HG02973 (cell line): ENCODE data around the gene RPUSD4.
"Not testable (repeated sequence)": the region's sequence is repeated elsewhere in the genome, so short reads cannot be mapped to it uniquely, and the experiment has no call there.

Experiments
- ATAC-seq: cut with Tn5 transposase; IDR thresholded peaks from one replicate; pipeline ENCODE4 v1.9.1; 2021; ENCODE audit warnings: moderate library complexity; ENCODE audit not compliant: unreplicated experiment

RPUSD4 gene

GRCh38 chr11:126211236-126212088 lies at the start of gene RPUSD4, which contains the start of gene FAM118B:
TSS of gene RPUSD4 (minus strand) at chr11:126211650. CDS start at chr11:126211638, 12 bp downstream.
TSS of gene FAM118B (plus strand) at chr11:126211782. CDS start at chr11:126235002, 23,220 bp downstream.
- peak; percentile 94 for ATAC-seq

GRCh38 chr11:126257764-126258163 lies 46.3 kb upstream of the RPUSD4 start:
- ATAC-seq: no peak

GRCh38 chr11:126257144-126257543 lies 45.7 kb upstream of the RPUSD4 start:
- no peak for ATAC-seq

GRCh38 chr11:126256216-126256615 lies 44.8 kb upstream of the RPUSD4 start:
- no peak for ATAC-seq

GRCh38 chr11:126255507-126255906 lies 44.1 kb upstream of the RPUSD4 start:
- ATAC-seq: not testable (repeated sequence)

- no peak for ATAC-seq
Observed at GRCh38 chr11:126254819-126255218, 43.4 kb upstream of the RPUSD4 start.

GRCh38 chr11:126253265-126253664 lies 41.8 kb upstream of the RPUSD4 start:
- ATAC-seq: no peak

GRCh38 chr11:126246636-126247035 lies 35.2 kb upstream of the RPUSD4 start:
- no peak for ATAC-seq

GRCh38 chr11:126233391-126233790 lies 21.9 kb upstream of the RPUSD4 start:
- ATAC-seq: no peak

- ATAC-seq: no peak
Observed at GRCh38 chr11:126232683-126233082, 21.2 kb upstream of the RPUSD4 start.

- no peak for ATAC-seq
Observed at GRCh38 chr11:126231725-126232459, 20.4 kb upstream of the RPUSD4 start.

GRCh38 chr11:126229858-126230540 lies 18.5 kb upstream of the RPUSD4 start:
- no peak for ATAC-seq

GRCh38 chr11:126226334-126227084 lies 15.1 kb upstream of the RPUSD4 start:
- no peak for ATAC-seq

GRCh38 chr11:126225295-126225665 lies 13.8 kb upstream of the RPUSD4 start:
- no peak for ATAC-seq

GRCh38 chr11:126224647-126225294 lies 13.3 kb upstream of the RPUSD4 start:
- ATAC-seq: no peak

GRCh38 chr11:126219547-126219946 lies 8.1 kb upstream of the RPUSD4 start:
- no peak for ATAC-seq

GRCh38 chr11:126217491-126217890 lies 6.0 kb upstream of the RPUSD4 start:
- ATAC-seq: no peak

- no peak for ATAC-seq
Observed at GRCh38 chr11:126216526-126217305, 5.3 kb upstream of the RPUSD4 start.

- ATAC-seq: no peak
Observed at GRCh38 chr11:126214841-126215240, 3.4 kb upstream of the RPUSD4 start.
